Breast epithelium (tissue), 3 donors: Measurements from ENCODE around the gene HIP1.

ENCODE experiments used
- CTCF ChIP-seq, 3 donors: fragments of 450-650 bp; IDR thresholded peaks; one replicate each; pipeline ENCODE4 v1.5.1; 2016 to 2017; ENCODE audit warnings: antibody characterized with exemption in 3 of 3, mild to moderate bottlenecking in 3 of 3, moderate library complexity in 3 of 3
- POLR2A ChIP-seq: fragments of 450-650 bp; IDR thresholded peaks from one replicate; pipeline ENCODE4 v1.6.1; 2016; ENCODE audit warnings: antibody characterized with exemption, mild to moderate bottlenecking, moderate library complexity

GRCh38 chr7:75691793-75692543 lies 46.8 kb downstream of the HIP1 start:
- TF ChIP-seq POLR2A (no peak), CTCF (IDR thresholded peaks at IDR 0.05) (no peak)
